CD4-positive, alpha-beta T cell treated with Interleukin-15 for 4 hours (primary cell): ENCODE results near the gene MAPK4.
"Not testable (repeated sequence)": the region's sequence is repeated elsewhere in the genome, so short reads cannot be mapped to it uniquely, and the experiment has no call there.

Experiments
- DNase-seq: peaks from one replicate; pipeline ENCODE4 v3.0.0-alpha.2; 2020; ENCODE audit warnings: low spot score

Gene MAPK4

DNA sequence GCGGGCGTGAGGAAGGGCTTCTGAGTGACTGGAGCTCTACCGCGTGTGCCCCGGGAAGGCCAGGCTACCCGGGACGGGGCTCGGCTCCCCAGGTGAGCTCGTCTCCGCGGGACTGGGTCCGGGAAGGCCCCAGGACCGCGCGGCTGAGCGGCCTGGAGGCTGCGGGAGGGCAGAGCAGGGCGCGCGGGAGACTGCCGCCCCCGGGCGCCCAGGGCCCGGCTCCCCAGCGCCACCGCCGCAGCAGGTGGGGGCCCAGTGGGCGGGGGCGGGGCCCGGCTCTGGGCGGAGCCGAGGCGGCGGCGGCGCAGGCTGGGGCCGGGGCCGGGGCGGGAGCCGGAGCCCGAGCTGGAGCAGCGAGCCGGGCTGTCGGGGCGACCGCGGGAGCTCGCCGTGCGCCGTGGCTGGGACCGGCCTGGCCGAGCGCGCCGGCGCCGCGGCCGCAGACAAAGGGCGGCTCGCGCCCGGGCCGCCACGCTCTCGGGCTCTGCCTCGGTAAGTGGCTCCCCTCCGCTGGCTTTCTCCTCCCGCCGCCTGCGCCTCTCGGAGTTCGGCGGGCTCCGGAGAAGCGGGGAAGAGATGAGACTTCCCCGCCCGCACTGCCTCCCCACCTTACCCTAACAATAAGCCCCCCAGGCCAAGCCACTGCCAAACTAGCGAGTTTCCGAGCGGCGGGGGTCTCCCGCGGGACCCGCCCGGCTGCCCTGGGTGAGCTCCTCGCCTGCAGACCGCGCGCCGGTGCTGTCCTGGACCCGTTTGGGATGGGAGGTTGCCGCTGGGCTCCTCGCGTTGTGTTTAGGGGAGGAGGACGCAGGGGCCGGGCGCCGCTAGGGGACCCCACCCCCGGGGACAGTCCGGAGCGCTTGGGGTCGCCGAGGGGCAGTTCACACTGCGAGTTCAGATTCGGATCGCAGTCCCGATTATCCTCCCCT is at the start of gene MAPK4:
MAPK4 (plus strand) TSS at position 336 of the 929 bp plus-strand sequence. CDS start 103,872 bp downstream, outside the sequence.
- no peak for DNase-seq

DNA sequence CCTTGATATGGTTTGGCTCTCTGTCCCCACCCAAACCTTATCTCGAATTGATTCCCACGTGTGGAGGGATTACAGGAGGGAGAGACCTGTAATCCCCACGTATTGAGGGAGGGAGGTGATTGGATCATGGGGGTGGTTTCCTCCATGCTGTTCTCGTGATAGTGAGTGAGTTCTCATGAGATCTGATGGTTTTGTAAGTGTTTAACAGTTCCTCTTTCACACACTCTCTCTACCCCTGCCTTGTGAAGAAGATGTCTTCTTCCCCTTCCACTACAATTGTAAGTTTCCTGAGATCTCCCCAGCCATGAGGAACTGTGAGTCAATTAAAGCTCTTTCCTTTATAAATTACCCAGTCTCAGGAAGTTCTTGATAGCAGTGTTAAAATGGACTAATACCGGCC is 42.6 kb upstream of the MAPK4 start:
- not testable (repeated sequence) for DNase-seq

DNA sequence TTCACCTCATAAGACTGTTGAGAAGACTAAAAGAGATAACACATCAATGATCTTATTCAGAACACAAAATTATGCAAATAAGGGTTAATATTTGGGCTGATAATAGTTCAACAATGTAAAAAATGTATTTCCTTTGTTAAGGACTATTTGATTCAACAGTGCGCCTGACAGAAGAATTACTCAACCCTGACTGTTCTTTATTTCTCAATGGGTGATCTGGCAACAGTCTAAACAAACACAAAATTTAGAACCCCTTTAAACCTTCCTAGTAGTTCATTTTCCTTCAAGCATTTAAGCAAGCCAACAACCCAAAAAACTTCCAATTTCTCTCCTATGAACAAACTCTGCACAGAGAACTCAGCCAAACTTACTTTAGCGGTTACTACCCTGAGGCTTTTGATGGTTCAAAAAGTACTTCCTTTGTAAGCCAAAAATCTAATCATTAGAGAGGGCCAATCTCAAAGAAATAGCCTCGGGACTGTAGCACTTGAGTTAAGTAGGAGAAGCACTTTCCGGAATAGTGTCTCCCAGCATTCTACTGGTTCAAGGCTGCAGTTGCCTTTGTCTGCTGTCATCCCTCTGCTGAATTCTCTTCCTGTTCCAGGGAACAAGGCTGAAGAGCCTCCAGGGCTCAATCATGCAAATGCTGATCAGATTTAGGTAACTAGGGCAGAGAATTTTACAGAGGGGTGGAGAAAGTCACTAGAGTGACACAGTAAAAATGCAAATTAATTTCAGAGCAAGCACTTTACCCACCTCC is 40.9 kb upstream of the MAPK4 start:
- DNase-seq = no peak

DNA sequence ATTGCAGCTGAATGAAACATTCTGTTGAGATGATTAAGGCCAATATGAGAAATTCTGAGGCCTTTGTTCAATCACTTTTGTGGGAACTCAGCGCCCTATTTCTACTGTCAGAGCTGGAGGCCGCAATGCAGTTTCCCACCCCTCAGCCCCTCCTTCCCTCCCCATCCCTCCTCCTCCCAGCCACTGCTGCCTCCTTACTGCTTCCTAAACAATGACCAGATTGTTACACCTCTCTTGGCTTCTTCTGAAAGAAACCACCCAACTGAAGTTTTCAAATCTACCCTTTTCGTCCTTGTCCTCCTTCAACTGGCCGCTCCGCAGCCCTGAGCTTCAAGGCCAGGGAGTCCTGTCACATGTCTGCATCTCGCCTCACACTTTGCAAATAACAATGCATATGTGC is 36.7 kb upstream of the MAPK4 start:
- DNase-seq = no peak

DNA sequence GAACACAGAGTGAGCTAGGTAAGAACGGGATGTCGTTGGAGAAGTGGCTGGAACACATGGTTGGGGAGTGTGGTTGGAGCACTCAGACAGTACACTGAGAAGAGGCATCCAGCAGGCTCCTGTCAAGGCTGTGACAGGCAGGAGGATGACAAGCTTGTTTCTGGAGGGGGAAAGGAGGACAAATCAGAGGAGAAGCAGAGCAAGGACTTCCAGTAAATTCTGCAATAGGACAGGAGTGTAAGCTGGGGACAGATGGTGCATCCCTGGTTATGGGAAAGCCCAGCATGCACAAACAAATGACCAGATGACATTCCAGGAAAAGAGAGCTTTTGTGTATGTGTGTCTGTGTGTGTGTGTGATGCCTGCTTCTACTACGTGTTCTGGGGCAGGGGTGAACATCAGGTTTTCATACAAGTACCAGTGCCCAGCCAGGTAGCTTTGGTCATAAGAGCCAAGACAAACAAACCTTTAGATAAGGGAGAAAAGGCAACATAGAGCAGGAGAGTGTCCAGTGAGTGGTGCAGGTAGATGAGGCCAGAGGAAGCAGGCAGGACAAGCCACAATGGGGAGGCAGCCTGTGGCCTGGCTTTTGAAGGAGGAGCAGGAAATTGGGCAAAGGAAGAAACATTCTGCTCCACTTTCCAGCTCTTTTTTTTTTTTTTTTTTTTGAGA is 32.1 kb upstream of the MAPK4 start:
- no peak for DNase-seq

DNA sequence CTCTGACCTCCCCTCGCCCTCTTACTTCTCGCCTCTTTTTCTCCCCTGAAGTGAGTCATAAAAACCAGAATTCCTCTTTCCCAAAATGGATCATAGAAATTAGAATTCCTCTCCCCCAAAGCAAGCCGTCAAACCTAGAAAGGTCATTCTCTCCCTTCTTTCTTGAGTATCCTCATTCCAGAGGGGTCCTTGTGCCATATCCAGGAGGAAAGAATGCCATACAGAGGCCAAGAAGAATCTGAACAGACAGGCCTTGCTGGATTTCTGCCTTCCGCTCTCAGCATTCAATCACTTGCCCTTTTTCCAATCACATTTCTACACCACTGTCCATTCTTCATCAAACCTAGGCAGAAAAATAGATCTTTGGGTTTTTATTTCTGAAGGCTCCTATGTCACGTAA is 31.1 kb upstream of the MAPK4 start:
- no peak for DNase-seq

DNA sequence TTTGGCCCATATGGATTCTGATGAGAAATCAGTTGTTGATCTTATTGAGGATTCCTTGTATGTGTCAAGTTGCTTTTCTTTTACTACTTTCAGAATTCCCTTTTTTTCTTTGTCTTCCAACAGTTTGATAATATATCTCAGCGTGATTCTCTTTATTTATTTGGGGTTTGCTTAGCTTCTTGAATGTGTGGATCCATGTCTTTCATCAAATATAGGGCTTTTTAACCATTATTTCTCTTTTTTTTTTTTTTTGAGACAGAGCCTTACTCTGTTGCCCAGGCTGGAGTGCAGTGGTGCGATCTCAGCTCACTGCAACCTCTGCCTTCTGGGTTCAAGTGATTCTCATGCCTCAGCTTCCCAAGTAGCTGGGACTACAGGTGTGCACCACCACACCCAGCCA is 26.1 kb upstream of the MAPK4 start:
- DNase-seq = not testable (repeated sequence)

DNA sequence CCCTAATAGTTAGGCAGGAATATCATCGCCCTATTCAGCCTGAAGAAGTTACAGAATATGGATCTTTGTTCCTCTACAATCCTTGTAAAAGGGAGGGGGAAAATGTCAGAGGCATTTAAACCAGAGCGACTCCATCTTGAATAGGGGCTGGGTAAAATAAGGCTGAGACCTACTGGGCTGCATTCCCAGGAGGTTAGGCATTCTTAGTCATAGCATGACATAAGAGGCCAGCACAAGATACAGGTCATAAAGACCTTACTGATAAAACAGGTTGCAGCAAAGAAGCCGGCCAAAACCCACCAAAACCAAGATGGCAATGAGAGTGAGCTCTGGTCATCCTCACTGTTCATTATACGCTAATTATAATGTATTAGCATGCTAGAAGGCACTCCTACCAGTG is 15.4 kb upstream of the MAPK4 start:
- not testable (repeated sequence) for DNase-seq

DNA sequence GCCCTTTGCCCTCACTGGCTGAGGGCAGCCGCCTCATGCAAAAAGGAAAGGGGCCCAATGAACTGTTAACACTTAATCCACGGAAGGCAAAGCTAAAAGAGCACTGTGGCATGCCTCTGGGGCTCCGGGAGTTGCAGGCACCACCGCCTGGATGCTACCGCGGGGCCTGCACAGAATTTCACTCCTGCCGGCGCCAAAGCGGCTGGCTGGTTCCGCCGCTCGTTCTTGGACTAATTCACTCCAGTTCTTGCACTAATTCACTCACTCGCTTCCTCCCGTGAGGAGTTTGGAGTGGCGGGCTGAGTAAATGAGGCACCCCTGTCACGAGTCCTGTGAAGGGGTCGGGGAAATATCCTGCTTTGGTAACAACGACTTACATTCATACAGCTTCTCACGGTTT is 14.0 kb upstream of the MAPK4 start:
- no peak for DNase-seq

DNA sequence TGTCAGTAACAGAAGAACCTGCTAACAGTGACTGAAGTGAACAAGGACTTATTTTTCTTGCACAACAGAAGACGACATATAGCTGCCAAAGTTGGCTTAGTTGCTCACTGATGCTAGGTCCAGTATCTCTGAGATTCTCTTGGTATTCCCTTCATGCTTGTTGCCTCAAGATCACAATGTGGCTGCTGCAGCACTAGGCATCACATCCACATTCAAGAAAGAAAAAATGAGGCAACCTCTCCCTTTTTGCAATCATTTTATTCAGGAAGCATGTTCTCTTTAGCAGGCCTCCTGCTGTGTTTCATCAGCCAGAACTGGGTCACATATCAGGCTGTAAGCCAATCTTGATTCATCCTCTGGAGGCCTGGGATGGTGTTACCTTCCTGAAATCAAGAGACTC is 11.7 kb upstream of the MAPK4 start:
- DNase-seq = no peak

DNA sequence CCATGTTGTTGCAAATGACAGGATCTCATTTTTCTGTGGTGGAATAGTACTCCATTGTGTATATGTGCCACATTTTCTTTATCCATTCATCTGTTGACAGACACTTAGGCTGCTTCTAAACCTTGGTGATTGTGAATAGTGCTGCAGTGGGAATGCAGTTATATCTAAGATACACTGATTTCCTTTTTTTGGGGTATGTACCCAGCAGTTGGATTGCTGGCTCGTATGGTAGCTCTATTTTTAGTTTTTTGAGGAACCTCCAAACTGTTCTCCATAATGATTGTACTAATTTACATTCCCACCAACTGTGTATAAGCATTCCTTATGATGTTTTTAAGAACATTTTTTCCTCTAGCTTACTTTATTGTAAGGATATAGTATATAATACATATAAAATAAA is 8.2 kb upstream of the MAPK4 start:
- not testable (repeated sequence) for DNase-seq

DNA sequence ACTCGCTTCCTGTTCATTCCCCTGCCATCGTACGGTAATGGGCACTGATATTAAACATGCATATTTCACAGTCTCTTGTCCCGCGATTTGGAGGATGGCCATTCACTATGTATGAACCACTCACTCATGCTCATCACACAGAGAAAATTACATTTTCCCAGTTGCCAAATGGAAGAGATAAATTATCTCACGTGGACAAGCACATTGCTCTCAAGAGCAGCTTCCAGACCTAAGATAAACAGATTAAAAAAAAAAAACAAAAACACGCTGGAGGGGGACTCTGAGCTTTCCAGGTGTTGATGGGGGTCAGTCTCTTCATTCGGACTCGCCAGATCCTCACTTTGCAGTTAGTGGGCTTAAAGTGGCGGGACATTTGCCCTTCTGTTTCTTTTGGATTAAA is 1.7 kb upstream of the MAPK4 start:
- no peak for DNase-seq

DNA sequence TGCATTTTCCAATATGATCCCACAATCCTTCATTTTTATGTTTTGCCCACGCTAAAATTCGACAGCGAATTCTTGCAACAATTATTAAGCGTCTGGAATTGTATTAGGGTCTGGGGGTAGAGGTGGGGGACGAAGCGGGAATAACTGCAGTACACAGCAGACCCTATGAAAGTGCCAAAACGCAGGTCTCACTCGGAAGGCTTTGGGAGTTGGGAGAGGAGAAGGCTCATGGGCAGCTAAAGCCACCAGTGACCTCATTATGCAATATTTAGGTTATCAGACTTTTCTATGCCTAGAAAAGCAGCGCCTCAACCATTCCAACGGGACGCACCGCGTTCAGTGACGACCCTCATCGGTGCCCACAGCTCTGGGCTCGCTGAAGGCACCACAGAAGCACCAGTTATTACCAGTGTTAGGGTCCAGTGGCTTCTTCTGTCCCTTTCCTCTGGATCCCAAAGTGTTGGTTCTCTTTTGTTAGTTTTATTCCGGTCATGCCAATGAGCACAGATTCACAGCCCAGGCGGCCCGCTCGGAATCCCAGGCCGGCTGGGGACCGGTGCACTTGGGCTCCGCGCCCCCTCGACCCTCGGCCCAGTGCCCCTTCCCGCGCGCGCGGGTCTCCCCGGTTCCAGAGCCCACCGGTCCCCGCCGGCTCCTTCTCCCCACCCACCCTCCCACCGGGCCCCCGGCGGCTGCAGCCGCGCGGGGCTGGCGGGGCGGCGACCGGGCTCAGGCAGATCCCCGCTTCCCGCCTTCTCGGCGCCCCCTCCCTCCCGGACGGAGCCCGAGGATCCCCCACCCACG is 737 bp upstream of the MAPK4 start:
- DNase-seq = no peak

DNA sequence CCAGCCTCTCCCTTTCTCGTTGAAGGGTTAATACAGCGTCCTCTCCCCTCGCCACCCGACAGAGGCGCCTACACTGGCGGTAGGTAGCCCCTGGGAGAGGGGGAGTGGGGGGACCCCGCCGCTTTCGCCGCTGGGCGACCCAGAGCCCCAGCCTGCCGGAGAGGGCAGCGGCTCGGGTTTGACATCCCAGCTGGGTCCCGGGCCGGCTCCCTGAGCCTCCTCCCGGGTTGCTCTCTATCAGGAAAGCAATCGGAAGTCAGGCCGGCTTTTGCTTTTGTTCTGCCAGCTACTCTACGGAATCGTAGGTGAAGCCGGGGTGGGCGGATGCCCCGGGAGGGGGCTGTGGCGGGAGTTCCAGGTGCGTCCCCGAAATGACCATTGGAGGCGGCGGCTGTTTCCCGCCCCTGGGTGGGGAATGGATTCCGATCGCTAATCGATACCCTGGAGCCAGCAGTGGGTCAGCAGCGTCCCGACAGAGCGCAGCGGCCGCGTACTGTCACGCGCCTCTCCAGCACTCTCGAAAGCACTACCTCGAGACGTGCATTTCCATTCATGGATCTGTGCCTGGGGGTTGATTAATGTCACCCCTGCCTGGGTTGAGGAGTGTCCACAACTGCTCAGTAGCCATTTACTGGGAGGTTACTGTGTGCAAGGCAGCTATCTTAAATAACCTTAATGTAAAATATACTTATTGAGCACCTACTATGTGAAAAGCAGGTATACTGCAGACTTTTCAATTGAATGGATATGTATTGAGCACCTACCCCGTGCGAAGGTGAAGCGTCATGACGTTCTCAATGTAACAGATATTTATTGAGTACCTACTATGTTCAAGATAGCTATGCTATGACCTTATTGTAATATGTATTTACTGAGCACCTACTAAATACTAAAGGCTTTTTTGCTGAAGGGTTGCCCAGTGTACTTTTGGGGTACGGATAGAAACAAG is 1.1 kb downstream of the MAPK4 start:
- no peak for DNase-seq

DNA sequence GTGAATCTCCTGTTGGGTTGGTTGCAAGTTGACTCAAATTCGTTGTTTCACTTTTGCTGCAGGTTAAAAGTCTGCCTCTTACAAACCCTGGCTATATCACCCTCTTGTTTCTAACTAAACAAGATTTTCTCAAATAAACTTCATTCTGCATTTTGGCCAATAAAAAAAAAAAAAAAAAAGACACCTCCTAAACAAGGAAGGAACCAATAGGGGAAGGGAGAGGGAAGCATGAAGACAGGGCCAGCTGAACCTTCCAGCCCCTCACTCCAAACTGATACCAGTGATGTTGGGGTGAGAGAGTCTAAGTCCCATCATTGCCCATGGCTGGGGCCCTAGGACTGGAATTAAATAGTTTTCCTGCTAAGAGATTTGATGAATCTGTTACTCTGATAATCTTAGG is 2.4 kb downstream of the MAPK4 start:
- DNase-seq = not testable (repeated sequence)

DNA sequence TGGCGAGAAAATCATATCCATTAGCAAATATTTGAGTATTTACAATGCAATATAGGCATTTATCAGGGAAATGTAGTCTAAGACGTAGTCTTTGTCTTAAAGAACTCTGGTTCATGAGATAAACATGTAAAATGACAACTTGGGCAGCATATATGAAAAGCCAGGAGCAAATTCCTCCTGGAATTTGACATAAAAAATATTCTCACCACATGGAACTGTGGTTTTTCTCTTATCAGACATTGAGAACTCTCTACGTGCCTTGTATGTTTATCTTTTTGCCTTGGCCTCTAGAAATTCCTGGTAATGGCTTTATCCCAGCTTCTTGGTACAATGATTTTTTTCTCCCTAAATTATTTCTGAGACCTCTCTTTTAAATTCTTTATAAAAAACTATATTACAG is 2.8 kb downstream of the MAPK4 start:
- no peak for DNase-seq

DNA sequence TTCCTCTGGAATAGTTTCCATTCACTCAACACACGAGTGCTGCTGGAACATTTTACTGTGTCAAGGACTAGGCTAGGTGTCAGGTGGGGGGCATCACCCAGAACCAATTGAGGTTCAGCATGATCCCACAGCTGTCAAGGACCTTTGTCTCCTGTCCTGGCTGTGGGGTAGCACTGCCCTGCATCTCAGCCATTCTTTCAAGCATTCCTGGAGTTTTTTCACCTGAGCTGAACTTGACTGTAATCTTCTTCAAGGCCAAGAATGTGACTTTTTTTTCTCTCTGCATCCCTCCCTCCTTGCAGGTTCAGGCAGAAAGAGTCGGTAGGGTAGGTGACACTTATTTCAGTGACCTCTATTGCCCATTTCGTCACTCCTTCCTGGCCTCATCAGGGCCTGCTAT is 3.5 kb downstream of the MAPK4 start:
- DNase-seq = no peak

DNA sequence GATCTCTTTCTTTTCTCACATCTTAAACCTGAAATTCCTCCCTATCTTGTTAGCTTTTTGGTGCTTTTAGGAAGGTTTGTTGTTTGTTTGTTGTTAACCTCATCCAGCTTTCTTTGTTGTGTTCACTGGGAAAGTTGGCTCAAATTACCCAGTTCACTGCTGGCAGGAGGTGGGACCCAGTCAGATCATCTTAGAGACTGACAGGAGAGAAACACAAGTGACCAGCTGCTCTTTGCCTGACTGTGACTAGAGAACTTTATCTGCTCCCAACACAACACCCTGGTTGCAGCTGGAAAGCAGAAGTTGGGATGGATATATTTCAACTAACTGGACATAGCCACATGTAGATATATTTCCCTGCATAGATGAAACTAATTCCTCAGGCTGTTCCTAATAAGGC is 10.0 kb downstream of the MAPK4 start:
- DNase-seq = no peak

DNA sequence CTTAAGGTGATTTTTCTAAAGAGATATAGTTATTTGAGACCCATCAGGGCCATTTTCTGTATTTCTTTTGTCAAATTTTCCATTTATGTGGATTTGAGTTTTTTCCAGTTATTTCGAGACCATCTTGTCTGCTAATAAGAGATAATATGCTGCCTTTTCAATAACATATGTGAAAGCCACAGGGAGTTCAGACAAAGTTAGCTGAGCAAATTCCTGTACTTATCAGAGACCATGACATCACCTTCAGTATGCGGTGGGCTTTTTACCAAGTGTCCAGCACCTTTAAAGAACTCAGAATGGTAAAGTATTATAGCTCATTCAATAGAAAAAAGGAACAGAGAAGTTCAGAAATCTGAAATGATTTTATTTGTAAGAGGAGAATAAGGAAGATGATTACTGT is 11.7 kb downstream of the MAPK4 start:
- DNase-seq = no peak

DNA sequence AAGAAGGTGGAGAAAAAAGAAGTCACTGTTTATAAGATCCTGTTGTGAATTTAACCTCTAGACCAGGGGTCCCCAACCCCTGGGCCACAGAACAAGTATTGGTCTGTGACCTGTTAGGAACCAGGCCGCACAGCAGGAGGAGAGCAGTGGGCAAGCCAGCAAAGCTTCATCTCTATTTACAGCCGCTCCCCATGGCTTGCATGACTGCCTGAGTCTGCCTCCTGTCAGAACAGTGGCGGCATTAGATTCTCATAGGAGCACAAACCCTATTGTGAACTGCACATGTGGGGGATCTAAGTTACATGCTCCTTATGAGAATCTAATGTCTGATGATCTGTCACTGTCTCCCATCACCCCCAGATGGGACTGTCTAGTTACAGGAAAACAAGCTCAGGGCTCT is 13.3 kb downstream of the MAPK4 start:
- not testable (repeated sequence) for DNase-seq

DNA sequence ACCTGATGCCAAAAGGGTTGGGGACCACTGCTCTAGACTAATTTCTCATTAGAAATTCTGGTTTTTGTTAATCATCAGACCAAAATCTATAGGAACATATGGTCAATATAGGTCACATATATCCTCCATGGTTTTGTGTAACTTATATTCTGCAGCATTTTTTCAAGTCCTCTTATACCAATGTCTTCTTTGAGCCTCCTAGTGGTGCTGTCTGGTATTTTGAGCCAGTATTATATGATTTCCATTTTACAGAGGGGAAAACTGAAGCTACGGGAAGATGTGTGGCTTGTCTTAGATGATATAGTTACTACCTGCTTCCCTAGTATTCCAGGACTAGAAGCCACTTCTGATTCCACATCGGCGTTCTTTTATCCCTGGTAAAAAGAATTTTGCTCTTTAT is 13.8 kb downstream of the MAPK4 start:
- no peak for DNase-seq
